A549 treated with Hydrocortisone at 1 μM for 4 hours (cell line): ENCODE results near the gene PCGF1. TPM values are rescaled to one million over a fixed set of nuclear protein-coding genes. Genes with fewer than 3 reads are reported as not detected.

Experiments used
- total RNA-seq: library from RNA; stranded (reverse); fragments of 200-300 nt; extraction: Qiagen RNA extraction; gene quantifications from 5 replicates; pipeline ENCODE4 v1.2.3, GENCODE V29; 2022

Gene PCGF1
- 30.9 to 37.4 TPM (median 34.0 TPM) in 5 replicates for total RNA-seq

GRCh38 chr2:74507145-74507925, at the start of gene PCGF1:
Gene PCGF1, minus strand, starts transcription at chr2:74507695. Its CDS starts 27 bp downstream, at chr2:74507668.

GRCh38 chr2:74553892-74554819, 46.7 kb upstream of the PCGF1 start, which contains the start of the genes DOK1 and LOXL3:
Gene DOK1, plus strand, starts transcription at chr2:74554720. Its CDS starts 35 bp downstream, at chr2:74554755.
Gene LOXL3, minus strand, starts transcription at chr2:74553942. Its CDS starts 1,308 bp downstream, at chr2:74552634.

GRCh38 chr2:74529357-74530238, 22.1 kb upstream of the PCGF1 start, which contains the start of the genes AUP1 and HTRA2:
Gene AUP1, minus strand, starts transcription at chr2:74529706. Its CDS starts 77 bp downstream, at chr2:74529629.
Gene HTRA2, plus strand, starts transcription at chr2:74529933. Its CDS starts 74 bp downstream, at chr2:74530007.

GRCh38 chr2:74525717-74526648, 18.5 kb upstream of the PCGF1 start, which contains the start of gene DQX1:
Gene DQX1, minus strand, starts transcription at chr2:74526231. Its CDS starts 502 bp downstream, at chr2:74525729.

GRCh38 chr2:74514368-74515270, 7.1 kb upstream of the PCGF1 start, which contains the start of gene TLX2:
Gene TLX2, plus strand, starts transcription at chr2:74514450. Its CDS starts 357 bp downstream, at chr2:74514807.

GRCh38 chr2:74499267-74499939, 8.1 kb downstream of the PCGF1 start, which contains the start of gene LBX2:
Gene LBX2, minus strand, starts transcription at chr2:74499603. Its CDS starts 66 bp downstream, at chr2:74499537.

GRCh38 chr2:74482801-74483674, 24.5 kb downstream of the PCGF1 start, which contains the start of the genes CCDC142 and TTC31:
Gene CCDC142, minus strand, starts transcription at chr2:74482998. Its CDS starts 161 bp downstream, at chr2:74482837.
Gene TTC31, plus strand, starts transcription at chr2:74483081. Its CDS starts 15 bp downstream, at chr2:74483096.

GRCh38 chr2:74472086-74472944, 35.2 kb downstream of the PCGF1 start, which contains the start of gene MRPL53:
Gene MRPL53, minus strand, starts transcription at chr2:74472680. Its CDS starts 20 bp downstream, at chr2:74472660.

GRCh38 chr2:74458132-74458937, 49.2 kb downstream of the PCGF1 start, which contains the start of gene WBP1:
Gene WBP1, plus strand, starts transcription at chr2:74458438. Its CDS starts 165 bp downstream, at chr2:74458603.

Other genes starting within 250 kb of the PCGF1 start
- gene SLC4A5, start 164.3 kb downstream of the PCGF1 start, total RNA-seq, result 0.31 to 0.47 TPM (median 0.42 TPM) in 5 replicates
- 120 to 153 TPM (median 146 TPM) in 5 replicates for gene DCTN1, start 127.4 kb downstream of the PCGF1 start, total RNA-seq
- gene C2orf81, start 86.1 kb downstream of the PCGF1 start, total RNA-seq, result 3.0 to 3.5 TPM (median 3.1 TPM) in 5 replicates
- gene WDR54, start 86.0 kb downstream of the PCGF1 start, total RNA-seq, result 78.4 to 89.5 TPM (median 88.9 TPM) in 5 replicates
- gene RTKN, start 65.8 kb downstream of the PCGF1 start, total RNA-seq, result 20.2 to 26.0 TPM (median 21.9 TPM) in 5 replicates
- gene INO80B, start 52.6 kb downstream of the PCGF1 start, total RNA-seq, result 44.8 to 56.4 TPM (median 51.5 TPM) in 5 replicates
- 55.6 to 85.5 TPM (median 80.0 TPM) in 5 replicates for gene WBP1, start 49.3 kb downstream of the PCGF1 start, total RNA-seq
- gene MOGS, start 42.3 kb downstream of the PCGF1 start, total RNA-seq, result 47.8 to 53.0 TPM (median 51.0 TPM) in 5 replicates
- gene MRPL53, start 35.0 kb downstream of the PCGF1 start, total RNA-seq, result 84.4 to 153 TPM (median 139 TPM) in 5 replicates
- gene CCDC142, start 24.7 kb downstream of the PCGF1 start, total RNA-seq, result 10.5 to 14.8 TPM (median 13.4 TPM) in 5 replicates
- gene TTC31, start 24.6 kb downstream of the PCGF1 start, total RNA-seq, result 14.4 to 17.7 TPM (median 16.2 TPM) in 5 replicates
- gene LBX2, start 8.1 kb downstream of the PCGF1 start, total RNA-seq, result 2.4 to 4.3 TPM (median 3.6 TPM) in 5 replicates
- 0.08 to 0.35 TPM (median 0.27 TPM) in 5 replicates for gene TLX2, start 6.8 kb upstream of the PCGF1 start, total RNA-seq
- gene DQX1, start 18.5 kb upstream of the PCGF1 start, total RNA-seq, result 0.03 to 0.10 TPM (median 0.07 TPM) in 4 of 5 replicates, not detected in the other
- gene AUP1, start 22.0 kb upstream of the PCGF1 start, total RNA-seq, result 199 to 248 TPM (median 238 TPM) in 5 replicates
- gene HTRA2, start 22.2 kb upstream of the PCGF1 start, total RNA-seq, result 37.9 to 42.6 TPM (median 40.5 TPM) in 5 replicates
- gene LOXL3, start 46.2 kb upstream of the PCGF1 start, total RNA-seq, result 0.28 to 0.57 TPM (median 0.40 TPM) in 5 replicates
- gene DOK1, start 47.0 kb upstream of the PCGF1 start, total RNA-seq, result 4.1 to 5.3 TPM (median 4.2 TPM) in 5 replicates
- 0.03 TPM in 1 of 5 replicates, not detected in the others for gene M1AP, start 140.6 kb upstream of the PCGF1 start, total RNA-seq
- 9.2 to 12.6 TPM (median 11.9 TPM) in 5 replicates for gene SEMA4F, start 146.6 kb upstream of the PCGF1 start, total RNA-seq